PC-3 (cell line): ENCODE results near the gene PDE11A. TPM values are rescaled to one million over a fixed set of nuclear protein-coding genes. Genes with fewer than 3 reads are reported as not detected.

ENCODE experiments used
- ATAC-seq: fragments of 200-7000 bp; cut with Tn5 transposase; 2 replicates; pipeline ENCODE4 v1.9.1; 2020; ENCODE audit warnings: mild to moderate bottlenecking, moderate library complexity
- BruUV-seq: library from RNA; stranded (reverse); fragments of 400-500 nt; replicated peaks from 2 replicates; lab custom pipeline; 2021; lab: Mats Ljungman, UMichigan
- CTCF ChIA-PET: fragments of 300-600 bp; sonication (Branson Sonifier 250); formaldehyde crosslinking; loops from one replicate; lab custom pipeline; 2022; ENCODE audit warnings: antibody characterized with exemption; lab: Charles Lee
- POLR2A ChIA-PET: fragments of 300-600 bp; sonication (Branson Sonifier 250); formaldehyde crosslinking; loops from one replicate; lab custom pipeline; 2022; ENCODE audit warnings: antibody characterized with exemption; ENCODE audit not compliant: unreplicated experiment; lab: Charles Lee
- DNase-seq: peaks from one replicate; pipeline ENCODE4 v3.0.0-alpha.2; 2015
- H2AFZ ChIP-seq: fragments of 300-600 bp; sonication (generic); 2 replicates; pipeline ENCODE4 v1.6.0; 2016; ENCODE audit warnings: antibody characterized with exemption, low read length
- H3F3A ChIP-seq: fragments of 300-600 bp; sonication (generic); one replicate; pipeline ENCODE4 v1.6.0; 2017; ENCODE audit warnings: antibody characterized with exemption, low read length, control low read depth, mild to moderate bottlenecking; ENCODE audit not compliant: unreplicated experiment
- H3K27ac ChIP-seq: fragments of 300-600 bp; sonication (generic); 2 replicates; pipeline ENCODE4 v1.5.1; 2016; ENCODE audit warnings: mild to moderate bottlenecking, low read length
- H3K27me3 ChIP-seq: fragments of 300-600 bp; sonication (generic); 2 replicates; pipeline ENCODE4 v1.6.1; 2016; ENCODE audit warnings: low read length, mixed read lengths
- H3K36me3 ChIP-seq: fragments of 300-600 bp; sonication (generic); 2 replicates; pipeline ENCODE4 v1.6.1; 2016; ENCODE audit warnings: low read depth, mixed run types, low read length, mixed read lengths
- H3K4me1 ChIP-seq: fragments of 300-600 bp; sonication (generic); 2 replicates; pipeline ENCODE4 v1.5.1; 2016; ENCODE audit warnings: low read length; ENCODE audit not compliant: insufficient read depth
- H3K4me2 ChIP-seq: fragments of 300-600 bp; sonication (generic); 2 replicates; pipeline ENCODE4 v1.6.0; 2016; ENCODE audit warnings: low read length
- H3K4me3 ChIP-seq: fragments of 300-600 bp; sonication (generic); 2 replicates; pipeline ENCODE4 v1.5.1; 2016; ENCODE audit warnings: mild to moderate bottlenecking, low read length, mixed read lengths
- H3K79me2 ChIP-seq: fragments of 300-600 bp; sonication (generic); 2 replicates; pipeline ENCODE4 v1.6.1; 2017; ENCODE audit warnings: low read length, mixed read lengths
- H3K9ac ChIP-seq: fragments of 300-600 bp; sonication (generic); 2 replicates; pipeline ENCODE4 v1.6.0; 2016; ENCODE audit warnings: mild to moderate bottlenecking, low read length
- H3K9me2 ChIP-seq: fragments of 300-600 bp; sonication (generic); replicated peaks from 2 replicates; pipeline ENCODE4 v1.6.1; 2016; ENCODE audit warnings: mixed run types, low read length, mixed read lengths
- H3K9me3 ChIP-seq: fragments of 300-600 bp; sonication (generic); 2 replicates; pipeline ENCODE4 v1.6.1; 2016; ENCODE audit warnings: low read length, mixed read lengths
- H4K20me1 ChIP-seq: fragments of 300-600 bp; sonication (generic); 2 replicates; pipeline ENCODE4 v1.6.1; 2016; ENCODE audit warnings: low read length, mixed read lengths
- CTCF ChIP-seq: fragments of 300-600 bp; sonication (generic); conservative IDR thresholded peaks from 2 replicates; pipeline ENCODE4 v1.5.1; 2017; ENCODE audit warnings: antibody characterized with exemption, low read depth, mild to moderate bottlenecking, low read length
- EZH2 ChIP-seq: fragments of 300-600 bp; sonication (generic); IDR thresholded peaks from one replicate; pipeline ENCODE4 v1.6.1; 2017; ENCODE audit warnings: antibody characterized with exemption, mild to moderate bottlenecking, low read length; ENCODE audit not compliant: unreplicated experiment
- EZH2phosphoT487 ChIP-seq: fragments of 300-600 bp; sonication (generic); IDR thresholded peaks from 2 replicates; pipeline ENCODE4 v1.6.1; 2018; ENCODE audit warnings: mild to moderate bottlenecking, antibody characterized with exemption, low read length, borderline replicate concordance
- intact Hi-C: fragments of 100-400 bp; cut with micrococcal nuclease; formaldehyde crosslinking; loops from 2 replicates; pipeline ENCODE4 v1.9.0; 2023
- total RNA-seq: library from RNA; depleted of rRNA; stranded (reverse); fragments of >200 nt; gene quantifications from 2 replicates; pipeline ENCODE4 v1.2.3, GENCODE V29; 2014

Gene PDE11A
- total RNA-seq, 1 experiment from 2014 or later = 0.15 TPM

DNA sequence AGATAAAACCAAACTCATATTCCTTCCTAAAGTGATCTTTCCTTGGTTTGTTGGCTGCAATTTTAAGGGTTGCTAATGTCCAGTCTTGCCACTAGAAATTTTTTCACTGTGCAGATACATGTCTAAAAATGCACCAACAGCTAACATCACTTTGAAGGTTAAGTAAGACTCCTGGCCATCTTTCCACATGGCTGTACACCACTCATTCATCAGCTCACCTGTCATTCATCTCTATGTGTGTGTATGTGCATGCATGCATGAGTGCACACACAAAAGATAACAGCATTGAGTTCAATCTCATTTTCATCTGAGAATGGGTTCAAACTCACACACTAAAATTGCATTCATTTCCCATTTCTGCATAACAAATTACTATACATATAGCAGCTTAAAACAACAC, 203.8 kb downstream of the PDE11A start:
- no TSS peak for BruUV-seq
- ChIA-PET POLR2A (no interaction called here), CTCF (no interaction called here)
- Histone ChIP-seq H3K27ac (no peak overlapping the region), H3K9me3 (no peaks in the 10 kb centered on the region), H3K4me3 (no peak overlapping the region), H3K27me3 (peaks cover 24% of the 10 kb centered on the region), H3F3A (no peaks in the 10 kb centered on the region), H3K9me2 (no peaks in the 10 kb centered on the region), H4K20me1 (no peaks in the 10 kb centered on the region), H3K4me2 (no peak overlapping the region), H2AFZ (no peak overlapping the region), H3K4me1 (no peaks in the 10 kb centered on the region), H3K9ac (no peak overlapping the region), H3K36me3 (no peaks in the 10 kb centered on the region), H3K79me2 (no peaks in the 10 kb centered on the region)
- TF ChIP-seq EZH2 (no peak), CTCF (no peak), EZH2phosphoT487 (no peak)
- ATAC-seq = no peak
- intact Hi-C loops = no loop called here
- DNase-seq = no peak

DNA sequence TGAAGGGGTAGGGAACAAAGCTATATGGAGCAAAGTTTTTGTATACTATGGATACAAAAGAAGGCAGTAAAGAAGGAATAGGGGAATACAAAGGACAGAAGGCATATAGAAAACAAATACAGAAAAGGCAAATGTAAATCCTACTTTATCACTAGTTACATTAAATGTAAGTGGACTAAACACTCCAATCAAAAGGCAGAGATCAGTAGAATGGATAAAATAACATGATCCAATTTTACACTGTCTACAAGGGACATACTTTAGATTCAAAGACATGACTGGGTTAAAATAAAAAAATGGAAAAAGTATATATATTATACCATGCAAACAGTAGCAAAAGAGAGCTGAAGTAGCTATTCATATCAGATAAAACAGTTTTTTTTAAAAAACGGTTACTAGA, 215.0 kb downstream of the PDE11A start:
- no peaks in the 10 kb centered on the region for H3K4me1 ChIP-seq
- H3K36me3 ChIP-seq = no peaks in the 10 kb centered on the region
- no peak overlapping the region for H3K4me3 ChIP-seq
- POLR2A ChIA-PET = no interaction called here
- ATAC-seq (no peak), DNase-seq (no peak)
- H3K27me3 ChIP-seq = no peaks in the 10 kb centered on the region
- TF ChIP-seq CTCF = no peak
- TF ChIP-seq EZH2 = no peak
- no peak for TF ChIP-seq EZH2phosphoT487
- no peaks in the 10 kb centered on the region for H3F3A ChIP-seq
- no peaks in the 10 kb centered on the region for H4K20me1 ChIP-seq
- H3K9me2 ChIP-seq = no peaks in the 10 kb centered on the region
- no TSS peak for BruUV-seq
- H3K27ac ChIP-seq = no peak overlapping the region
- H3K79me2 ChIP-seq = no peaks in the 10 kb centered on the region
- CTCF ChIA-PET = no interaction called here
- H3K9ac ChIP-seq = no peak overlapping the region
- 0 out of 2 replicates have a peak, but pooled peaks cover 4% of the 10 kb centered on the region for H3K9me3 ChIP-seq
- no peak overlapping the region for H3K4me2 ChIP-seq
- intact Hi-C loops = no loop called here
- H2AFZ ChIP-seq = no peak overlapping the region

GRCh38 chr2:177852389-177852788, 220.2 kb downstream of the PDE11A start:
- no peaks in the 10 kb centered on the region for H3K36me3 ChIP-seq
- H3K4me3 ChIP-seq = no peak overlapping the region
- H3K27ac ChIP-seq = no peak overlapping the region
- ChIA-PET CTCF (no interaction called here), POLR2A (no interaction called here)
- 0 out of 2 replicates have a peak, but pooled peaks cover 2% of the 10 kb centered on the region for H3K9me3 ChIP-seq
- H2AFZ ChIP-seq = no peak overlapping the region
- intact Hi-C loops = no loop called here
- H3F3A ChIP-seq = no peaks in the 10 kb centered on the region
- no peak for DNase-seq
- no peak overlapping the region for H3K4me2 ChIP-seq
- no TSS peak for BruUV-seq
- no peaks in the 10 kb centered on the region for H3K27me3 ChIP-seq
- H3K4me1 ChIP-seq = no peaks in the 10 kb centered on the region
- H3K79me2 ChIP-seq = no peaks in the 10 kb centered on the region
- H3K9ac ChIP-seq = no peak overlapping the region
- no peaks in the 10 kb centered on the region for H4K20me1 ChIP-seq
- no peak for ATAC-seq
- TF ChIP-seq EZH2 (no peak), EZH2phosphoT487 (no peak), CTCF (no peak)
- no peaks in the 10 kb centered on the region for H3K9me2 ChIP-seq
